GM12892 (cell line): Measurements from ENCODE around the gene GOLGA6L25.
"Not testable (repeated sequence)": the region's sequence is repeated elsewhere in the genome, so short reads cannot be mapped to it uniquely, and the experiment has no call there.

ENCODE experiments used
- POLR2A ChIP-seq: IDR thresholded peaks from 2 replicates; pipeline ENCODE4 v1.6.1; 2011; ENCODE audit warnings: low read depth, low read length, control low read depth
- POLR2AphosphoS5 ChIP-seq: IDR thresholded peaks from 2 replicates; pipeline ENCODE4 v1.6.1; 2011; ENCODE audit warnings: low read depth, low read length, control low read depth

DNA sequence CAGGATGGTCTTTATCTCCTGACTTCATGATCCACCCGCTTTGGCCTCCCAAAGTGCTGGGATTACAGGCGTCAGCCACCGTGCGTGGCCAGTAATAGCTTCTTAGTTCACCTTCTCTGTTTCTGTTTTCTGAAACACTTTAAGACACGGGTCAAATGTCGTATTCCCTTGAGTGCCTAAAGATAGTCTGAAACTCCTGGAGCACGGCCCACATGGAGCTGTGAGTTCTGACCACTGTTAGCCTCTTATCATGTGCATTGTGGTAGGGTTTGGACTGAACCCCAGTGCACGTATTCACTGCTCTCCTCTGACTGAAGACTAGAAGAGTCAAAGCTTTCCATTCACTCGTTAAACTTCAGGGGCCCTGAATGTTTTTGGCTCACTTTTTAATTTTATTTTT lies 48.8 kb downstream of the GOLGA6L25 start:
- not testable (repeated sequence) for TF ChIP-seq POLR2A, POLR2AphosphoS5
